GM10266 (cell line): ENCODE data around the gene PVALB.

ENCODE experiments used
- DNase-seq: peaks from one replicate; pipeline ENCODE4 v3.0.0; 2012; ENCODE audit errors: extremely low spot score
- TF ChIP-seq, protein P1 (sequence below): IDR thresholded peaks from 2 replicates; pipeline ENCODE4 v1.5.1; 2012; ENCODE audit warnings: mild to moderate bottlenecking, low read depth; ENCODE audit not compliant: control insufficient read depth, insufficient read depth; ENCODE audit errors: missing control alignments

Gene PVALB

DNA sequence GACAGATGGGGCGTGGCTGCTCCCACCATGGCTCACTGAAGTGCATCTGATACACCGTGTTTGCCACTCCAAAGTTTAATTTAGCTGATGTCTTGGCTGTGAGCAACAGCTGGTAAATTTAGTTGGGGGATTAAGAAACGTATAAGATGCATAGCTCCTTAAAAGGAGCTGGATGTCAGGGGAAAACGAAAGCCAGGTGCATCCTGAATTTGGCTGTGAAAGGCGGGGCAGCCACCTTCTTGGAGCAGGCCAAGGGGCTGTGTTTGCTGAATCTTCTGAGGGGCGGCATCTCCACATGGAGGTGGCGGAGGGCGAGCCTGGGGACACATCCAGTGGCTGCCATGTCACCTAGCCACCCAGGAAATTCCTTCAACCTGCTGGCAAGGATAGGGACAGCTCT lies 23.3 kb upstream of the PVALB start:
- no peak for DNase-seq
- TF ChIP-seq, protein P1, sequence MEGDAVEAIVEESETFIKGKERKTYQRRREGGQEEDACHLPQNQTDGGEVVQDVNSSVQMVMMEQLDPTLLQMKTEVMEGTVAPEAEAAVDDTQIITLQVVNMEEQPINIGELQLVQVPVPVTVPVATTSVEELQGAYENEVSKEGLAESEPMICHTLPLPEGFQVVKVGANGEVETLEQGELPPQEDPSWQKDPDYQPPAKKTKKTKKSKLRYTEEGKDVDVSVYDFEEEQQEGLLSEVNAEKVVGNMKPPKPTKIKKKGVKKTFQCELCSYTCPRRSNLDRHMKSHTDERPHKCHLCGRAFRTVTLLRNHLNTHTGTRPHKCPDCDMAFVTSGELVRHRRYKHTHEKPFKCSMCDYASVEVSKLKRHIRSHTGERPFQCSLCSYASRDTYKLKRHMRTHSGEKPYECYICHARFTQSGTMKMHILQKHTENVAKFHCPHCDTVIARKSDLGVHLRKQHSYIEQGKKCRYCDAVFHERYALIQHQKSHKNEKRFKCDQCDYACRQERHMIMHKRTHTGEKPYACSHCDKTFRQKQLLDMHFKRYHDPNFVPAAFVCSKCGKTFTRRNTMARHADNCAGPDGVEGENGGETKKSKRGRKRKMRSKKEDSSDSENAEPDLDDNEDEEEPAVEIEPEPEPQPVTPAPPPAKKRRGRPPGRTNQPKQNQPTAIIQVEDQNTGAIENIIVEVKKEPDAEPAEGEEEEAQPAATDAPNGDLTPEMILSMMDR, result no peak

GRCh38 chr22:36839356-36840073 lies 22.7 kb upstream of the PVALB start:
- no peak for DNase-seq
- TF ChIP-seq, protein P1, result no peak

GRCh38 chr22:36838119-36839030 lies 21.5 kb upstream of the PVALB start:
- TF ChIP-seq, protein P1, result no peak
- DNase-seq, result no peak

DNA sequence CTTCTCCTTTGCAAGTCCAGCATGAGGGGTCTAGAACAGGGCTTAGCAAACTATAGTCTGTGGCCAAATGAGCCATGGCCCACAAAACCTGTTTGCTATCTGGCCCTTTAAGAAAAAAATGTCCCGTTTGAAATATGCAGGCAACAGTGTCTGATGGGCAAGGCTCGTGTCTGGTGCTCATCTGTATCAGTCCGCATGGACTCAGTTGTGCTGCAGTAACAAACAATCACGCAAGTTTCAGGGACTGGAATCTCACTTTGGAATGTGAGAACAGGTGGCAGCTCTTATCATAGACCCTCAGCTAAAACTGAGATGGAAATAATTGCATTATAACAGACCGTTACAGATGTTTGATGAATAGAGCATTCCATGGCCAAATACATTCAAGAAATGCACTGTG lies 19.1 kb upstream of the PVALB start:
- TF ChIP-seq, protein P1, result no peak
- DNase-seq, result no peak

- DNase-seq, result no peak
- TF ChIP-seq, protein P1, result no peak
Measured at GRCh38 chr22:36833073-36833472, 16.2 kb upstream of the PVALB start.

GRCh38 chr22:36831717-36832116 lies 14.9 kb upstream of the PVALB start:
- TF ChIP-seq, protein P1, result no peak
- no peak for DNase-seq

DNA sequence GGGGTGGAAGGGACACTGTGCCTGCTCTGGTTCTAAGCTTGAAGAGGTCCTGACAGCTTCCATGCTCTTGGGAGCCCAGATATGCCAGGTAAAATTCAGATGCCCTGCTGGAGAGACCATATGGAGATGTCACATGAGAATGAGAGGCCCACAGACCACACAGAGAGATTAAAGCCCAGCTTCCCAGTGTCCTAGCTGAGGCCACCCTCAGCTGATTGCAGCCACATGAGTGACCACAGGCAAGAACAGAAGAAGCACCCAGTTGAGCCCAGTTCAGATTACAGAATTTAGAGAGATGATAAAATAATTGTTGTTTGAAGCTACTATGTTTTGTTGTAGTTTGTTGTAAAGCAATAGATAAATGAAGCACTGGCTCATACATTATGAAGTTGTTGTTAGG lies 14.4 kb upstream of the PVALB start:
- TF ChIP-seq, protein P1, result no peak
- DNase-seq, result no peak
